ENCODE data around the gene USP32.
A peak's percentile ranks its signal among the peaks of the same experiment; 100 is the strongest.
"Not testable (repeated sequence)": the region's sequence is repeated elsewhere in the genome, so short reads cannot be mapped to it uniquely, and the experiment has no call there.

USP32 gene

GRCh38 chr17:60369727-60370126, 22.2 kb downstream of the USP32 start:
- no peak for DNase-seq

GRCh38 chr17:60363700-60364405, 28.1 kb downstream of the USP32 start:
- DNase-seq: no peak

- DNase-seq: no peak
Observed at GRCh38 chr17:60362329-60362728, 29.6 kb downstream of the USP32 start.

GRCh38 chr17:60361889-60362288, 30.0 kb downstream of the USP32 start:
- no peak for DNase-seq

GRCh38 chr17:60359415-60359814, 32.5 kb downstream of the USP32 start:
- no peak for DNase-seq

GRCh38 chr17:60358606-60359225, 33.2 kb downstream of the USP32 start:
- peak in 1 of 5 experiments; percentile 38 for DNase-seq

GRCh38 chr17:60356940-60357339, 35.0 kb downstream of the USP32 start:
- peak in 1 of 5 experiments; percentile 45 for DNase-seq

GRCh38 chr17:60355663-60356594, 36.0 kb downstream of the USP32 start:
- DNase-seq: peak in 1 of 5 experiments; percentile 27

GRCh38 chr17:60354223-60354622, 37.7 kb downstream of the USP32 start:
- no peak for DNase-seq

GRCh38 chr17:60353773-60354172, 38.2 kb downstream of the USP32 start:
- no peak for DNase-seq

- no peak for DNase-seq
Observed at GRCh38 chr17:60352569-60352968, 39.4 kb downstream of the USP32 start.

GRCh38 chr17:60352071-60352470, 39.9 kb downstream of the USP32 start:
- DNase-seq: no peak

- no peak for DNase-seq
Observed at GRCh38 chr17:60351012-60351695, 40.8 kb downstream of the USP32 start.

GRCh38 chr17:60348616-60349015, 43.3 kb downstream of the USP32 start:
- DNase-seq: no peak

GRCh38 chr17:60345233-60345632, 46.7 kb downstream of the USP32 start:
- no peak for DNase-seq

- DNase-seq: peak in 1 of 5 experiments; percentile 13
Observed at GRCh38 chr17:60342492-60342891, 49.4 kb downstream of the USP32 start.

- no peak for DNase-seq
Observed at GRCh38 chr17:60335289-60335688, 56.6 kb downstream of the USP32 start.

GRCh38 chr17:60333628-60334031, 58.3 kb downstream of the USP32 start:
- DNase-seq: no peak

- DNase-seq: not testable (repeated sequence)
Observed at GRCh38 chr17:60333072-60333471, 58.9 kb downstream of the USP32 start.

- DNase-seq: no peak
Observed at GRCh38 chr17:60332574-60332973, 59.4 kb downstream of the USP32 start.

- DNase-seq: no peak
Observed at GRCh38 chr17:60330731-60331130, 61.2 kb downstream of the USP32 start.

- no peak for DNase-seq
Observed at GRCh38 chr17:60328679-60329078, 63.3 kb downstream of the USP32 start.

GRCh38 chr17:60327901-60328273, 64.0 kb downstream of the USP32 start:
- DNase-seq: no peak
